Measurements from ENCODE around the gene SYT14.
"Not testable (repeated sequence)": the region's sequence is repeated elsewhere in the genome, so short reads cannot be mapped to it uniquely, and the experiment has no call there.

GRCh38 chr1:209904774-209905173 lies 33.2 kb upstream of the SYT14 start:
- TF ChIP-seq AFF4 (CRISPR knock-in tag; IDR thresholded peaks at IDR 0.05; ENCODE audit: borderline replicate concordance); IRF1 (CRISPR knock-in tag; IDR thresholded peaks at IDR 0.05); AR (CRISPR knock-in tag; IDR thresholded peaks at IDR 0.05); MXD4 (CRISPR knock-in tag; IDR thresholded peaks at IDR 0.05; ENCODE audit: borderline replicate concordance); CTCF (IDR thresholded peaks at IDR 0.05); SP1 (CRISPR knock-in tag; conservative IDR thresholded peaks at IDR 0.05); CDX4 (CRISPR knock-in tag; IDR thresholded peaks at IDR 0.05; ENCODE audit: borderline replicate concordance); SMAD4 (CRISPR knock-in tag; IDR thresholded peaks at IDR 0.05); GABPB1 (CRISPR knock-in tag; IDR thresholded peaks at IDR 0.05): not testable (repeated sequence)
- TF ChIP-seq, protein P1, sequence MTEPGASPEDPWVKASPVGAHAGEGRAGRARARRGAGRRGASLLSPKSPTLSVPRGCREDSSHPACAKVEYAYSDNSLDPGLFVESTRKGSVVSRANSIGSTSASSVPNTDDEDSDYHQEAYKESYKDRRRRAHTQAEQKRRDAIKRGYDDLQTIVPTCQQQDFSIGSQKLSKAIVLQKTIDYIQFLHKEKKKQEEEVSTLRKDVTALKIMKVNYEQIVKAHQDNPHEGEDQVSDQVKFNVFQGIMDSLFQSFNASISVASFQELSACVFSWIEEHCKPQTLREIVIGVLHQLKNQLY (CRISPR knock-in tag; IDR thresholded peaks at IDR 0.05), result not testable (repeated sequence)

Measured in WTC11 (cell line).